GM19395 (cell line): ENCODE measurements around the gene CCDC40.

Source experiments
- ATAC-seq: cut with Tn5 transposase; IDR thresholded peaks from one replicate; pipeline ENCODE4 v1.9.1; 2021; ENCODE audit warnings: mild to moderate bottlenecking, moderate library complexity; ENCODE audit not compliant: unreplicated experiment

The CCDC40 gene

GRCh38 chr17:80097844-80098691 lies 61.6 kb downstream of the CCDC40 start:
- ATAC-seq = no peak

- ATAC-seq = no peak
Observed at GRCh38 chr17:80099291-80100034, 63.0 kb downstream of the CCDC40 start.

- no peak for ATAC-seq
Observed at GRCh38 chr17:80100035-80100323, 63.5 kb downstream of the CCDC40 start.

- peak; percentile 71 for ATAC-seq
Observed at GRCh38 chr17:80101011-80101945, 64.8 kb downstream of the CCDC40 start, which contains the start of gene GAA. Gene GAA (plus strand): TSS chr17:80101581. CDS start chr17:80104587, 3,006 bp downstream.

- peak; percentile 11 for ATAC-seq
Observed at GRCh38 chr17:80101946-80102663, 65.7 kb downstream of the CCDC40 start.

- no peak for ATAC-seq
Observed at GRCh38 chr17:80102664-80103448, 66.4 kb downstream of the CCDC40 start.

GRCh38 chr17:80103449-80104085 lies 67.1 kb downstream of the CCDC40 start:
- ATAC-seq = no peak

- ATAC-seq = no peak
Observed at GRCh38 chr17:80104321-80104955, 68.0 kb downstream of the CCDC40 start.

GRCh38 chr17:80104956-80105375 lies 68.5 kb downstream of the CCDC40 start:
- no peak for ATAC-seq

GRCh38 chr17:80105762-80106161 lies 69.3 kb downstream of the CCDC40 start:
- no peak for ATAC-seq

GRCh38 chr17:80106176-80106575 lies 69.7 kb downstream of the CCDC40 start:
- no peak for ATAC-seq

GRCh38 chr17:80106751-80107150 lies 70.3 kb downstream of the CCDC40 start:
- ATAC-seq = no peak

- ATAC-seq = no peak
Observed at GRCh38 chr17:80107231-80108021, 71.0 kb downstream of the CCDC40 start.

GRCh38 chr17:80108036-80108971 lies 71.9 kb downstream of the CCDC40 start:
- no peak for ATAC-seq

- no peak for ATAC-seq
Observed at GRCh38 chr17:80109066-80109660, 72.7 kb downstream of the CCDC40 start.

GRCh38 chr17:80109713-80110446 lies 73.4 kb downstream of the CCDC40 start:
- no peak for ATAC-seq
